Ovary (tissue), 9 donors: ENCODE data around the gene KIF3B. TPM values are rescaled to one million over a fixed set of nuclear protein-coding genes. Genes with fewer than 3 reads are reported as not detected.

ENCODE experiments used
- DNase-seq, 5 donors: peaks; one replicate each; pipeline ENCODE4 v3.0.0-alpha.2; 2019 to 2020
- H3K27ac ChIP-seq, 2 donors: fragments of 200-600 bp; one replicate each; pipeline versions ENCODE4 v1.5.1 to v1.8.0; 2019 to 2022
- H3K27me3 ChIP-seq: fragments of 200-600 bp; one replicate; pipeline ENCODE4 v1.8.0; 2022
- H3K36me3 ChIP-seq: fragments of 200-600 bp; sonication (generic); one replicate; pipeline ENCODE4 v1.5.1; 2019
- H3K4me1 ChIP-seq: one replicate; pipeline ENCODE4 v1.8.1; 2013; ENCODE audit warnings: mild to moderate bottlenecking, moderate library complexity; ENCODE audit not compliant: insufficient read depth
- H3K4me3 ChIP-seq: fragments of 200-600 bp; sonication (generic); one replicate; pipeline ENCODE4 v1.5.1; 2017
- H3K9me3 ChIP-seq, 2 donors: fragments of 200-600 bp in 1 of 2; sonication (generic) in 1 of 2; one replicate each; pipeline versions ENCODE4 v1.5.1 to v1.8.1; 2013 to 2019; ENCODE audit warnings: mild to moderate bottlenecking in 1 of 2, moderate library complexity in 1 of 2
- EP300 ChIP-seq: sonication (generic); formaldehyde crosslinking; IDR thresholded peaks from one replicate; pipeline ENCODE4 v1.6.1; 2017; ENCODE audit warnings: antibody characterized with exemption
- POLR2A ChIP-seq: fragments of 450-650 bp; IDR thresholded peaks from one replicate; pipeline ENCODE4 v1.6.1; 2017; ENCODE audit warnings: antibody characterized with exemption, mild to moderate bottlenecking, moderate library complexity
- WGBS, 3 donors: extraction: QIAGEN DNeasy Blood & Tissue Kit in 1 of 3; methylation state at CpG; one replicate each; pipeline versions ENCODE4 v1.1.5 to v1.1.7; 2013 to 2017; 5-methylcytosine and 5-hydroxymethylcytosine counted together
- intact Hi-C, 4 donors: fragments of 100-400 bp; cut with DNase I; formaldehyde crosslinking; loops; one replicate each; pipeline versions ENCODE4 v1.11.0 to v1.15.1; 2022 to 2023
- polyA plus RNA-seq, 2 donors: library from polyadenylated mRNA; stranded (reverse); fragments of 200-250 nt in 1 of 2; fragments of 350-450 nt in 1 of 2; fragmentation: Illumina TruSeq in 1 of 2; extraction: RNeasy Lipid Tissue Mini Kit (QIAGEN cat#74804) in 1 of 2; gene quantifications; one replicate each; pipeline ENCODE4 v1.2.3, GENCODE V29; 2013 to 2014
- total RNA-seq, 7 donors: library from RNA; depleted of rRNA in 2 of 7; stranded (reverse); fragments of >200 nt in 2 of 7; fragmentation: NEBNext Ultra II Directional in 3 of 7; extraction: Animal tissue kit (Norgen Biotek cat#: 25700) in 3 of 7; gene quantifications; one replicate each; pipeline versions ENCODE4 v1.1.0 to v1.2.4, GENCODE V29; 2016 to 2023
- TF ChIP-seq, protein P1 (sequence below), 3 donors: fragments of 450-650 bp in 2 of 3; fragments of 200-600 bp in 1 of 3; IDR thresholded peaks; one replicate each; pipeline versions ENCODE4 v1.5.1 to v1.8.0; 2016 to 2022; ENCODE audit warnings: antibody characterized with exemption in 3 of 3, mild to moderate bottlenecking in 1 of 3
- donor health status: DM: no; HTN: no; CAD: no; lungs with moderate emphysema.
- donor health status: DM: no; HTN: no; CAD: no.
- donor health status: Bipolar disorder and iron deficiency.
- donor health status: DM: yes; HTN: yes; CAD: no.
- donor health status: DM: no; HTN: no; CAD: no.
- donor health status: DM: yes; HTN: yes; CAD: no.

Gene KIF3B
- total and polyA plus RNA-seq, 9 donors = 10.6 to 29.8 (median 23.7) TPM

DNA sequence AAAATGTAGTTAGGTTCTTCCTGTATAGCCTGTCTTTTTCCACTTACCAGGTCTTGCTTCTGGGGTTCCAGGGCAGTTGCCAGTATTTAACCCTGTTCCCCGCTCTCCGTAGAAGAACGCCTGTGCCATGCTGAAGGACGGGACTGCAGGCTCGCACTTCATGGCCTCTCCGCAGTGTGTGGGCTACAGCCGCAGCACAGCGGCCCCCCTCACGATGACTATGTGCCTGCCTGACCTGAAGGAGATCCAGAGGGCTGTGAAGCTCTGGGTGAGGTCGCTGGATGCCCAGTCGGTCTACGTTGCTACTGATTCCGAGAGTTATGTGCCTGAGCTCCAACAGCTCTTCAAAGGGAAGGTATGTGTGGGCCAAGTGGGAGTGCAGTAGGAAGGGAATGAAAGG is 46.7 kb upstream of the KIF3B start:
- H3K9me3 ChIP-seq = no peaks in the 10 kb centered on the region
- no peaks in the 10 kb centered on the region for H3K27me3 ChIP-seq
- TF ChIP-seq, protein P1, sequence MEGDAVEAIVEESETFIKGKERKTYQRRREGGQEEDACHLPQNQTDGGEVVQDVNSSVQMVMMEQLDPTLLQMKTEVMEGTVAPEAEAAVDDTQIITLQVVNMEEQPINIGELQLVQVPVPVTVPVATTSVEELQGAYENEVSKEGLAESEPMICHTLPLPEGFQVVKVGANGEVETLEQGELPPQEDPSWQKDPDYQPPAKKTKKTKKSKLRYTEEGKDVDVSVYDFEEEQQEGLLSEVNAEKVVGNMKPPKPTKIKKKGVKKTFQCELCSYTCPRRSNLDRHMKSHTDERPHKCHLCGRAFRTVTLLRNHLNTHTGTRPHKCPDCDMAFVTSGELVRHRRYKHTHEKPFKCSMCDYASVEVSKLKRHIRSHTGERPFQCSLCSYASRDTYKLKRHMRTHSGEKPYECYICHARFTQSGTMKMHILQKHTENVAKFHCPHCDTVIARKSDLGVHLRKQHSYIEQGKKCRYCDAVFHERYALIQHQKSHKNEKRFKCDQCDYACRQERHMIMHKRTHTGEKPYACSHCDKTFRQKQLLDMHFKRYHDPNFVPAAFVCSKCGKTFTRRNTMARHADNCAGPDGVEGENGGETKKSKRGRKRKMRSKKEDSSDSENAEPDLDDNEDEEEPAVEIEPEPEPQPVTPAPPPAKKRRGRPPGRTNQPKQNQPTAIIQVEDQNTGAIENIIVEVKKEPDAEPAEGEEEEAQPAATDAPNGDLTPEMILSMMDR (IDR thresholded peaks at IDR 0.05) = no peak
- TF ChIP-seq POLR2A (no peak), EP300 (no peak)
- H3K27ac ChIP-seq = no peak overlapping the region
- DNase-seq = no peak
- H3K4me3 ChIP-seq = no peak overlapping the region
- WGBS, 3 donors = 91 to 95% (median 94%) methylated on average over 13 of the region's 13 CpGs
- intact Hi-C loops = no loop called here
- no peaks in the 10 kb centered on the region for H3K36me3 ChIP-seq
- H3K4me1 ChIP-seq = no peaks in the 10 kb centered on the region

DNA sequence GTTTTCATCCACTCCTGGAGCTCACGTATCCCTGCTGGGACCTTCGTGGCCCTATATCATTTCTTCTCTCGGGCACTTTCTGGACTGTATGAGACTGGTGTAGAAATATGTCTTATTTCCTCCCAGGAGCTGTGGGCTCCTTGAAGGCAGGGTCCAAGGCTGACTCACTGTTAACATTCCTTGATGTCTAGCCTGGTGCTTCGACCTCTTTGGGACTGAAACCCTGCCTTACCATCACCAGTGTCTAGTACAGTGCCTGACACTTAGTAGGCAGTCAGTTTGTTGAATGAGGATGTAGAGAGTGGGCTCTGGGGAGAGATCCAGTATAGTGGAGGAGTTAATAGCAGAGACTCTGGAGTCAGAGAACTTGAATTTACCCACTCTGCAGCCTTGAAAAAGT is 46.2 kb upstream of the KIF3B start:
- Histone ChIP-seq H3K4me1 (no peaks in the 10 kb centered on the region), H3K27ac (no peak overlapping the region), H3K27me3 (no peaks in the 10 kb centered on the region), H3K4me3 (no peak overlapping the region), H3K36me3 (no peaks in the 10 kb centered on the region), H3K9me3 (no peaks in the 10 kb centered on the region)
- 94 to 96% (median 96%) methylated on average over 4 of the region's 4 CpGs for WGBS, 3 donors
- intact Hi-C loops = no loop called here
- DNase-seq = no peak
- TF ChIP-seq, protein P1 (IDR thresholded peaks at IDR 0.05) = no peak
- TF ChIP-seq POLR2A (no peak), EP300 (no peak)

DNA sequence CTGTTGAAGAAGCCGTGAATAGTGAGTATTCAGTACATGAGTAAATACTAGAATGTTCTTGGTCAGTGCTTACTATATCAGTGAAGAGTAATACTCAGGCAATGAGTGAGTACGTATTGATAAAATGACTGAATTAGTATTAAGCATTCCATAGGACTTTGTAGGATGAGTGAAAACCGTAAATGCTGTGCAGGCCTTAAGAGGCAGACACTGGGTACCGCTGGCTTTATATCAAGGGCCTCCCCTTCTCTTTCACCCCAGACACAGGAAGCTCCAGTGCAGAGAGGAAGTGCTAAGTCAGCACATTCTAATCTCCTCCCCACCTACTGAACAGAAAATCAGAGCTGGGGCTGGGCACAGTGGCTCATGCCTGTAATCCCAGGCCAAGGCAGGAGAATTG is 45.6 kb upstream of the KIF3B start:
- Histone ChIP-seq H3K27me3 (no peaks in the 10 kb centered on the region), H3K36me3 (no peaks in the 10 kb centered on the region), H3K9me3 (no peaks in the 10 kb centered on the region), H3K4me3 (no peak overlapping the region), H3K27ac (no peak overlapping the region), H3K4me1 (no peaks in the 10 kb centered on the region)
- intact Hi-C loops = no loop called here
- 69 to 78% (median 72%) methylated on average over 4 of the region's 4 CpGs for WGBS, 3 donors
- no peak for DNase-seq
- TF ChIP-seq EP300 (no peak), POLR2A (no peak)
- TF ChIP-seq, protein P1 (IDR thresholded peaks at IDR 0.05) = no peak

DNA sequence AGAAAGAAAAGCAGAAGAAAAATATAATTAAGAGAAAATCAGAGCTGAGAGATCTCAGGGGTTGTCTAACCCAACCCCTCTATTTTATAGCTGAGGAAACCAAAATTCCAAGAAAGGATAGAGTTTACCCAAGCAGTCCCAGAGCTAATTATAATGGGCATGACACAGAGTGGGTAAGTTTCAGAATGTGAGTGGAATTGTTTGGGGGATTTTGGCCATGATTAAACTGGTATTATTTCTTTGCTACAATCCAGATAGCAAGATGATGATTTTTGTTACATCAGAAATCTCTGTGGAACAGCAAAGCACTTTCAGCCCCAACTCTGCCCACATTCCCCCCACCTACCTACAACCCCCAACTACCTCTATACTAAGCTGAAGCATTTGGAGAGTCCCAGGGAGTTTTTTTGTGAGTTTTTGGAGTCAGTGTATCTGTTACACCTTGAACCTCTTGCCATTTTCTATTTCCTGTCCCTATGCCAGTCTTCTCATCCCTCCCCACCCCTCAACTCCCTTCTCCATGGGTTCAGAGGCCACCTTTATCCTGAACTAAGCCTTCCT is 45.0 kb upstream of the KIF3B start:
- Histone ChIP-seq H3K27ac (no peak overlapping the region), H3K4me3 (no peak overlapping the region), H3K36me3 (no peaks in the 10 kb centered on the region), H3K4me1 (no peaks in the 10 kb centered on the region), H3K27me3 (no peaks in the 10 kb centered on the region), H3K9me3 (no peaks in the 10 kb centered on the region)
- no peak for DNase-seq
- TF ChIP-seq POLR2A (no peak), EP300 (no peak)
- TF ChIP-seq, protein P1 (IDR thresholded peaks at IDR 0.05) = no peak
- intact Hi-C loops = no loop called here
